Measurements from ENCODE around the gene CHRFAM7A. TPM values are rescaled to one million over a fixed set of nuclear protein-coding genes. Genes with fewer than 3 reads are reported as not detected.
A peak's percentile ranks its signal among the peaks of the same experiment; 100 is the strongest.
"Not testable (repeated sequence)": the region's sequence is repeated elsewhere in the genome, so short reads cannot be mapped to it uniquely, and the experiment has no call there.

The CHRFAM7A gene
- total and polyA plus RNA-seq, 2 donors (not counting 1 experiment from before 2014, with no cell fraction given): 0.66 to 1.6 TPM

DNA sequence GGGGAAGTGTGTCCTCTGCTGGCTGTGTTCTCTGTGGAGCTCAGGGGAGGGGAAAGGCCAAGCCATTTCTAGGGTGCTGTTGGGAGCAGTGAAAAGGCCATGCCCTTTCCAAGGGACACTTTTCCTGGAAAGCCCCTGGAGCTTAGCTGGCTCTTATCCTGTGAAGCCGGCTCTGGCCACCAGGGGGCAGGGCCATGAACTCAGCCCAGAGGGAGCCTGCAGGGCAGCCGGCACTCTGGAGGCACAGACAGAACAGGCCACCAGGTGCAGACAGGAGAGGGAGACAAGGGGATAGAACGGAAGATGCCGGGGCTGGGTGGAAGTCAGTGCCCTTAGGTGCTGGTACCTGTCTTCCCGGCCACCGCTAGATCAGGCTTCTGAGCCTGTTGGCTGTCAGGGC is 5.6 kb upstream of the CHRFAM7A start:
- H3K9ac ChIP-seq (ENCODE audit: insufficient read depth, low read length); H4K20me1 ChIP-seq (ENCODE audit: control insufficient read depth, extremely low read depth, insufficient read depth, low read length); H3K36me3 ChIP-seq (ENCODE audit: control insufficient read depth, insufficient read depth, low read length); H3K79me2 ChIP-seq (ENCODE audit: control insufficient read depth, insufficient read depth, low read length); H3K27ac ChIP-seq (ENCODE audit: insufficient read depth, low read length); H3K4me1 ChIP-seq (ENCODE audit: control insufficient read depth, extremely low read depth, insufficient read depth, low read length); H2AFZ ChIP-seq (ENCODE audit: low read length); H3K4me2 ChIP-seq (ENCODE audit: extremely low read depth, insufficient read depth, low read length); H3K27me3 ChIP-seq (ENCODE audit: control insufficient read depth, insufficient read depth, low read length); H3K9me3 ChIP-seq (ENCODE audit: control insufficient read depth, insufficient read depth, low read depth, low read length); DNase-seq (ENCODE audit: low read depth in 2 of 2); H3K4me3 ChIP-seq (replicated peaks in 1 of 4; ENCODE audit: control extremely low read depth in 1 of 4, insufficient read depth in 1 of 4, low read depth in 3 of 4, low read length in 4 of 4): not testable (repeated sequence)

DNA sequence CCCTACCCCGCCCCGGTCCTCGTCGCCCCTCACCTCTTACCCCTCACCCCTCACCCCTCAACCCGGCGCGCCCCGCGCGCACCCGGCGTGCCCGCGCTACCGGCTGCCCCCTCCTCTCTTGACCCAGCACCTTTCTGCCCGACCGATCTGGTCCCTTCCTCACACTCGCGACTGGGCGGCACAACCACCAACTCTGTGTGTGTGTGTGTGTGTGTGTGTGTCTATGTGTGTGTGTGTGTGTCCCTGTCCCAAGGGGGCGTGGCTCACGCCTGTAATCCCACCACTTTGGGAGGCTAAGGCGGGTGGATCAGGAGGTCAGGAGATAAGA is 288 bp upstream of the CHRFAM7A start:
- H3K79me2 ChIP-seq (ENCODE audit: control insufficient read depth, insufficient read depth, low read length); H2AFZ ChIP-seq (ENCODE audit: low read length); H3K27me3 ChIP-seq (ENCODE audit: control insufficient read depth, insufficient read depth, low read length); H3K36me3 ChIP-seq (ENCODE audit: control insufficient read depth, insufficient read depth, low read length); H3K9ac ChIP-seq (ENCODE audit: insufficient read depth, low read length); H3K4me3 ChIP-seq (replicated peaks in 1 of 4; ENCODE audit: control extremely low read depth in 1 of 4, insufficient read depth in 1 of 4, low read depth in 3 of 4, low read length in 4 of 4); H3K4me1 ChIP-seq (ENCODE audit: control insufficient read depth, extremely low read depth, insufficient read depth, low read length); H3K4me2 ChIP-seq (ENCODE audit: extremely low read depth, insufficient read depth, low read length); H3K27ac ChIP-seq (ENCODE audit: insufficient read depth, low read length); H3K9me3 ChIP-seq (ENCODE audit: control insufficient read depth, insufficient read depth, low read depth, low read length); DNase-seq (ENCODE audit: low read depth in 2 of 2); H4K20me1 ChIP-seq (ENCODE audit: control insufficient read depth, extremely low read depth, insufficient read depth, low read length): not testable (repeated sequence)

DNA sequence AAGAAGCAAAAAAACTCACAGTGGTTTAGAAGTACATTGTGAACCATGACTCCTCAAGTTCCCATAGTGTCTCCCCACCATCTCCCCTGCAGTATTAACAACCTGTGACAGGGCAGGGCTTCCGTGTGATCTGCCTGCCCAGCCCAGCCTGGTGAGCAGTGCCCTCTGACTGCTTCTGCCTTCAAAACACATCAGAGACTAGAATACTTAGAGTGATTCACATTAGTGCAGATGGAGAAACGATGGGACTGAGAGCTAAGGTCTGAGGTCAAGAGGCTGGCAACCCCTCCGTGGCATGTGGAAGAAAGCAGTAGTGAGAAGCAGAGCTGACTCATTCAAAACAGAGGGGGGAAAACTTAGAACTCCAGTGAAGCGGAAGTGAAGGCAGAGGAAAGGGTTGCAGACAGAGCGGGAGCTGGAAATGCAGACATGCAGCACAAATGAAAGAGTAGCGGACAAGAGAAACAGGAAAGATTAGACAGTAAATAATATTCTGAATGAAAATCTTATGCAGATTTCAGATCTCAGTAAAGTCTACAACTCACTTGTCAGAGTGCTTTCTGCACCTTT is 6.9 kb downstream of the CHRFAM7A start:
- not testable (repeated sequence) for H3K27ac ChIP-seq (ENCODE audit: insufficient read depth, low read length); H2AFZ ChIP-seq (ENCODE audit: low read length); H3K4me2 ChIP-seq (ENCODE audit: extremely low read depth, insufficient read depth, low read length); H3K27me3 ChIP-seq (ENCODE audit: control insufficient read depth, insufficient read depth, low read length); H4K20me1 ChIP-seq (ENCODE audit: control insufficient read depth, extremely low read depth, insufficient read depth, low read length); H3K4me3 ChIP-seq (replicated peaks in 1 of 4; ENCODE audit: control extremely low read depth in 1 of 4, insufficient read depth in 1 of 4, low read depth in 3 of 4, low read length in 4 of 4); DNase-seq (ENCODE audit: low read depth in 2 of 2); H3K36me3 ChIP-seq (ENCODE audit: control insufficient read depth, insufficient read depth, low read length); H3K4me1 ChIP-seq (ENCODE audit: control insufficient read depth, extremely low read depth, insufficient read depth, low read length); H3K79me2 ChIP-seq (ENCODE audit: control insufficient read depth, insufficient read depth, low read length); H3K9ac ChIP-seq (ENCODE audit: insufficient read depth, low read length); H3K9me3 ChIP-seq (ENCODE audit: control insufficient read depth, insufficient read depth, low read depth, low read length)

DNA sequence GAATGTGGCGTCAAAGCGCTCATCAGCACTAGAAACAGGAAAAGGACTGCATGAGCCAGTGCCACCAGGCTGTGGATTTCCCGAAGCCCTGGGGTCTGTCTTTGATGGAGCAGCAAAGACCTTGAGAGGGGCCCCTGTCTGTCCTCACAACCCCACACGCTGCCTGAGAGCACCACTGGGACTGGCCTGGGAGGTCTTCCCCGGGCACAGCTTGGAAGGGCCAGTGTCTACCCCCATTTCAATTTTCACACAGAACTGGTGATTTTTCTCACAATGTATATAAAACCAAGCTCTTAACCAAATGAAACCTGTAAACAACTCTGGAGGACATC is 16.3 kb downstream of the CHRFAM7A start:
- not testable (repeated sequence) for H3K9me3 ChIP-seq (ENCODE audit: control insufficient read depth, insufficient read depth, low read depth, low read length); H3K4me3 ChIP-seq (replicated peaks in 1 of 4; ENCODE audit: control extremely low read depth in 1 of 4, insufficient read depth in 1 of 4, low read depth in 3 of 4, low read length in 4 of 4); H3K4me1 ChIP-seq (ENCODE audit: control insufficient read depth, extremely low read depth, insufficient read depth, low read length); H2AFZ ChIP-seq (ENCODE audit: low read length); H3K27me3 ChIP-seq (ENCODE audit: control insufficient read depth, insufficient read depth, low read length); H4K20me1 ChIP-seq (ENCODE audit: control insufficient read depth, extremely low read depth, insufficient read depth, low read length); H3K9ac ChIP-seq (ENCODE audit: insufficient read depth, low read length); H3K27ac ChIP-seq (ENCODE audit: insufficient read depth, low read length); H3K36me3 ChIP-seq (ENCODE audit: control insufficient read depth, insufficient read depth, low read length); H3K79me2 ChIP-seq (ENCODE audit: control insufficient read depth, insufficient read depth, low read length); H3K4me2 ChIP-seq (ENCODE audit: extremely low read depth, insufficient read depth, low read length); DNase-seq (ENCODE audit: low read depth in 2 of 2)

DNA sequence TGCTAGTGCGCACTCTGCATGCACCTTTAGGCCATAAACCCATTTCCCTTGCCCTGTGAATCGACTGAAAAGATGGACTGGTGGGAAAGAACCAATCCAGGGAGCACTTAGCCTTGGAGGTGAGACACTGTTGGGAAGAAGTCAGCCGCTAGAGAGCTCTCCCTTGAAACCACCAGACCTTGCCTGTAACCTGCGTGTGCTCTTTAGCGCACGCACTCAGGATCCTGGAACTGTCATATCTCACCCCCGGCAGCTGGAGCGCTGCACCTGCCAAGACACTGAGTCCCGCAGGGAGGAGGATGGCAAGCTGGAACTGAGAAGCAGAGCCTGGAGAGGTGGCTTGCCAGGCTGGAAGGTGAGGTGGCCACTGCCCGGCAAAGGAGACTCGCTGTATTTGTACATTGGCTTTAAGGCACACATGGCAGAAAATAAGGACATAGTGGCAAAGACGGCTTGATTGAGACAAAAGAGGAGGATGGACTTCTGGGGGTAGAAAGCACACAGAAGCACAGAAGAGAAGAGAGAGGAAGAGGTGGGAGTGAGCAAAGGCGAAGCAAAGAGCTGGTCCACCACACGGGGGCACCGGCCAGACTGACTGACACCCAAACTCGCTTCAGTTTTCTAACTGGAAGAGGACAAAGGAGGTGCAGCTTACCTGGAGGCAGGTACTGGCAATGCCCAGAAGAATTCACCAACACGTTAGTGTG is 16.8 kb downstream of the CHRFAM7A start:
- not testable (repeated sequence) for H3K27ac ChIP-seq (ENCODE audit: insufficient read depth, low read length); H3K9ac ChIP-seq (ENCODE audit: insufficient read depth, low read length); H3K79me2 ChIP-seq (ENCODE audit: control insufficient read depth, insufficient read depth, low read length); H3K36me3 ChIP-seq (ENCODE audit: control insufficient read depth, insufficient read depth, low read length); H4K20me1 ChIP-seq (ENCODE audit: control insufficient read depth, extremely low read depth, insufficient read depth, low read length); H3K9me3 ChIP-seq (ENCODE audit: control insufficient read depth, insufficient read depth, low read depth, low read length); DNase-seq (ENCODE audit: low read depth in 2 of 2); H3K4me2 ChIP-seq (ENCODE audit: extremely low read depth, insufficient read depth, low read length); H2AFZ ChIP-seq (ENCODE audit: low read length); H3K4me1 ChIP-seq (ENCODE audit: control insufficient read depth, extremely low read depth, insufficient read depth, low read length); H3K27me3 ChIP-seq (ENCODE audit: control insufficient read depth, insufficient read depth, low read length); H3K4me3 ChIP-seq (replicated peaks in 1 of 4; ENCODE audit: control extremely low read depth in 1 of 4, insufficient read depth in 1 of 4, low read depth in 3 of 4, low read length in 4 of 4)

DNA sequence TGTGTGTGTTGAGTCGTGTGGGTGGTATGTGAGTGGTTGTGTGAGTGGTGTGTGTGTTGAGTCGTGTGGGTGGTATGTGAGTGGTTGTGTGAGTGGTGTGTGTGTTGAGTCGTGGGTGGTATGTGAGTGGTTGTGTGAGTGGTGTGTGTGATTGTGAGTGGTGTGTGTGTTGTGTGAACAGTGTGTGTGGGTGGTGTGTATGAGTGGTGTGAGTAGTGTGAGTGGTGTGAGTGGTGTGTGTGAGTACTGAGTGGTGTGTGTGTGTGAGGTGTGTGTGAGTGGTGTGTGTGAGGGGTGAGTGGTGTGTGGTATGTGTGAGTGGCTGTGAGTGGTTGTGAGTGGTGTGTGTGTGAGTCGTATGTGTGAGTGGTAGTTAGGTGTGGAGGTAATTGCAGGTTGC is 17.5 kb downstream of the CHRFAM7A start:
- not testable (repeated sequence) for H4K20me1 ChIP-seq (ENCODE audit: control insufficient read depth, extremely low read depth, insufficient read depth, low read length); H3K79me2 ChIP-seq (ENCODE audit: control insufficient read depth, insufficient read depth, low read length); H3K9ac ChIP-seq (ENCODE audit: insufficient read depth, low read length); H3K4me1 ChIP-seq (ENCODE audit: control insufficient read depth, extremely low read depth, insufficient read depth, low read length); H2AFZ ChIP-seq (ENCODE audit: low read length); H3K4me3 ChIP-seq (replicated peaks in 1 of 4; ENCODE audit: control extremely low read depth in 1 of 4, insufficient read depth in 1 of 4, low read depth in 3 of 4, low read length in 4 of 4); H3K27me3 ChIP-seq (ENCODE audit: control insufficient read depth, insufficient read depth, low read length); H3K4me2 ChIP-seq (ENCODE audit: extremely low read depth, insufficient read depth, low read length); H3K9me3 ChIP-seq (ENCODE audit: control insufficient read depth, insufficient read depth, low read depth, low read length); H3K27ac ChIP-seq (ENCODE audit: insufficient read depth, low read length); H3K36me3 ChIP-seq (ENCODE audit: control insufficient read depth, insufficient read depth, low read length)
- peak in 1 of 2 donors; percentile 1 for DNase-seq (ENCODE audit: low read depth in 2 of 2)

DNA sequence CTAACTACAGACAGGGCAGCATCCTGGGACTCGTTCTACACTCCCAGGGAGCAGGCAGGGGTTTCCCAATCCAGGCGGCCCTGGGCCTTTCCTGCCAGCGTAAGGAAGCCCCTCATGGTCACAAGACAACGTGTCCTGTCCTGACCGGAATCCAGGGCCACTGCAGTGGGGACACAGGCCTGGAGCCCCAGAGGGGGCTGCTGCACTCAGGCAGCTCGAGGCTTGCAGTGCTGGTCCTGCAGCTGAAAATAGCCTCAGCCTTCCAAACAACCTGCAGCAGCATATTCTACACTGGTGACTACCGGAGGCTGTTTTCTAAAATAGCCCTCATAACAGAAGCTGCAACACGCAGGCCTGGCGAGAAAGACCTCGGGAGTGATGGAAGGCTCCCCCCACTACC is 18.5 kb downstream of the CHRFAM7A start:
- H3K9ac ChIP-seq (ENCODE audit: insufficient read depth, low read length); H2AFZ ChIP-seq (ENCODE audit: low read length); H3K9me3 ChIP-seq (ENCODE audit: control insufficient read depth, insufficient read depth, low read depth, low read length): not testable (repeated sequence)

More for the DNA sequence above, 18.5 kb downstream of the CHRFAM7A start:
- not testable (repeated sequence) for H3K4me3 ChIP-seq (replicated peaks in 1 of 4; ENCODE audit: control extremely low read depth in 1 of 4, insufficient read depth in 1 of 4, low read depth in 3 of 4, low read length in 4 of 4); H3K79me2 ChIP-seq (ENCODE audit: control insufficient read depth, insufficient read depth, low read length); H3K27ac ChIP-seq (ENCODE audit: insufficient read depth, low read length); H3K36me3 ChIP-seq (ENCODE audit: control insufficient read depth, insufficient read depth, low read length); H4K20me1 ChIP-seq (ENCODE audit: control insufficient read depth, extremely low read depth, insufficient read depth, low read length); DNase-seq (ENCODE audit: low read depth in 2 of 2); H3K27me3 ChIP-seq (ENCODE audit: control insufficient read depth, insufficient read depth, low read length); H3K4me1 ChIP-seq (ENCODE audit: control insufficient read depth, extremely low read depth, insufficient read depth, low read length); H3K4me2 ChIP-seq (ENCODE audit: extremely low read depth, insufficient read depth, low read length)
